GM12892 (cell line): Measurements from ENCODE around the gene MED13L.
A peak's percentile ranks its signal among the peaks of the same experiment; 100 is the strongest.

Experiments used
- DNase-seq: peaks from one replicate; pipeline ENCODE4 v3.0.0; 2011; ENCODE audit not compliant: insufficient read length
- FAIRE-seq: peaks from 2 replicates; lab custom pipeline; 2011; peaks lifted over from hg19 to GRCh38; lab: Jason Lieb, UNC
- POLR2A ChIP-seq: IDR thresholded peaks from 2 replicates; pipeline ENCODE4 v1.6.1; 2011; ENCODE audit warnings: low read depth, low read length, control low read depth
- POLR2AphosphoS5 ChIP-seq: IDR thresholded peaks from 2 replicates; pipeline ENCODE4 v1.6.1; 2011; ENCODE audit warnings: low read depth, low read length, control low read depth
- TAF1 ChIP-seq: IDR thresholded peaks from 2 replicates; pipeline ENCODE4 v1.6.1; 2011; ENCODE audit warnings: low read depth, mild to moderate bottlenecking, control low read depth, low read length, borderline replicate concordance

MED13L gene

DNA sequence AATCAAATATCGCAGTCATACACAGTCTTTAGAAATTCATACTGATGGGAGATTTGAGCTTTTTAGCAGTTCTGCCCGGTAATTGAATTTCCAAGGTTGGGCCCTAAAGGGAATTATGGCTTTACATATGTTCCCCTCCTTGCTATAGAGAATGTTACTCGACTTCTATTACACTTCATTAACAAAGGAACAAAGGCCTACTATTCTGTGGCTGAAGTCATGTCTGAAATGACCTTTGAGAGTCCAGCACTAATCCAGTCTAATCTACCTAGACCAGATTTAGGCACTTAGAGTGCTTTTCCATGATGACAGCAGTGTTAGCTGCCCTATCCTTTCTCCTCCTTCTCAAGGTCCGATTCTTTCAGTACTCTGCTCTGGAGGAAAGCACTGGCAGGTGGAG lies 305.3 kb downstream of the MED13L start:
- TF ChIP-seq TAF1: no peak
- TF ChIP-seq POLR2A: no peak
- TF ChIP-seq POLR2AphosphoS5: no peak
- FAIRE-seq: no peak
- DNase-seq: no peak

DNA sequence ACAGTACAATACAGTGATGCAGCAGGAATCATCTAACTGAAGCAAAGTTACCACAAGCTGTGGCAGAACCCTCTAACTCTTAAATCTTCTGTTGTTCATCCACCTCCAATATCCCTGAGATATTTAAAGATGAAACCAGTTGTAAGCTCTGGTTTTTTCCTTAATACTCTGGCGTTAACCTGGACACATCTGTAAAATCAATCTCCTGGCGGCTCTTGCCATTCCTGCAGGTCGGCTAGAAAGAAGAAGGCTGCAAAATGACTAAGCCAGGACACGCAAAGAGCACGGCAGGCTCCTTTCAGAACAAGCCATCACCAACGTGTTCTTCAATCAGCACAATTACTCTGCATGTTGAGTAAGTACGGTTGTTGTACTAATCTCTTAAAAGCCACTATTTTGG lies 309.3 kb downstream of the MED13L start:
- no peak for DNase-seq
- FAIRE-seq: no peak
- TF ChIP-seq POLR2AphosphoS5 (no peak), POLR2A (no peak), TAF1 (no peak)

DNA sequence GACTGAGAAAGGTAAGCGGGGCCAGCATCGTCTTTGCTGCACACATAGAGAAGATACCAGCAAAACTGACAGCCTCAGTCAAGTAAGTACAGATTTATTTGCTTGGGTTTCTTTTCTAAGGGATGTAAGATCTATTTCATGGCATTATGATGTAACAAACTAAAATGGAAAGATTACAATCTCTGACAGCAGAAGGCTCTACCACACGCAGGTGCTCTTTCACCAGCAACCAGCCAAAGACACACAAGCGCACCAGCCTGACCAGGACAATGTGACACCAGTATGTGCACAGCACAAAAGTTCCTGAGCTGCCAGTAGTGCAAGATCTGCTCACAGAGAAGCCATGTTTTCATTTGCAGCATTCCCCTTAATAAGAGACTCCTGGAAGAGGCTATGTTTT lies 311.1 kb downstream of the MED13L start:
- DNase-seq (no peak), FAIRE-seq (no peak)
- TF ChIP-seq POLR2A: no peak

DNA sequence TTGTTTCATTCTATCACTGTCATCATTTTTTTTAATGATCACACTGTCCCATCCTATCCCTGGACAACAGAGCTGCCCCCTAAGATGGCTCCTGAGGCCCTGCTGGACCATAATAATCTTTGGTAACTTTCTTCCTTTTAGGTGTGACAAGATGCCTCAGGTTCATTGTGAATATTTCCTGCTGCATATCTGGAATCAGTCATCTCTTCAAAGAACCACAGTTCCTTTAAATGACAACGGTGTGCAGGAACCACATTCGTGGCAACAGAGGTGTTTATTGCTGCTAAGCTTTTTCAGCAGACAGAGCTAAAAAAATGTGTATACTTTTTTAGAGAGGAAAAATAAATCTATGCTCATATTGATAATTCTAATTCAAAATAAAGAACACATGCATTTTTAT lies 312.9 kb downstream of the MED13L start:
- DNase-seq: no peak
- TF ChIP-seq POLR2AphosphoS5 (no peak), POLR2A (no peak), TAF1 (no peak)
- no peak for FAIRE-seq

DNA sequence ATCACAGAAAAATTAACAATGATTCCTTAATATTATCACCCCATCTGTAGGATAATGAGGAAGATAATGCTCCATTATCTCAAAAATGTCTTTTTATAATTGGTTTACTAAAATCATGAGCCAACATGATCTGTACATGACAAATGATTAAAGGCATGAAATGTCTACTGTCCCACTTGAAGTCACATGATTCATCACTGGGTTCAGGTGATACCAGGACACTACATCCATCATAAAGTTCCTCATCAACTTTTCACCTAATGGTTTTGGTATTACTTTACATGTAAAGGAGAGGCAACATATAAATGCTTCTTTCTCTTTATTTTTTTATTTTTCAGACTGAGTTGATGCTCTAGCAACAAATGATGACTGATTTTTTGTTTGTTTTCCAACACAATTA lies 313.3 kb downstream of the MED13L start:
- FAIRE-seq: no peak
- no peak for DNase-seq
- TF ChIP-seq TAF1 (no peak), POLR2AphosphoS5 (no peak), POLR2A (no peak)

DNA sequence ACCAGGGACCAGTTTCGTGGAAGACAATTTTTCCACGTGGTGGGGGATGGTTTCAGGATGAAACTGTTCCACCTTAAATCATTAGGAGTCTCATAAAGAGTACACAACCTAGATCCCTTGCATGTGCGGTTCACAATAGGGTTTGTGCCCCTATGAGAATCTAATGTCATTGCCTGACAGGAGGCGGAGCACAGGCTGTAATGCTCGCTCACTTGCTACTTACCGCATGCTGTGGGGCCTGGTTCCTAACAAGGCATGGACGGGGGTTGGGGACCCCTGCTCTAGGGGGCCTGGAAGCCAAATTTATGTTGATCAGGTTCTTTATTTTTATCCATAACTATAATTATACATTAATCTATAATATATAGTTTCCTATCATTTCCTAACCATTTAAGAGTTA lies 315.3 kb downstream of the MED13L start:
- no peak for FAIRE-seq
- TF ChIP-seq POLR2A: no peak
- no peak for TF ChIP-seq POLR2AphosphoS5
- no peak for TF ChIP-seq TAF1

DNA sequence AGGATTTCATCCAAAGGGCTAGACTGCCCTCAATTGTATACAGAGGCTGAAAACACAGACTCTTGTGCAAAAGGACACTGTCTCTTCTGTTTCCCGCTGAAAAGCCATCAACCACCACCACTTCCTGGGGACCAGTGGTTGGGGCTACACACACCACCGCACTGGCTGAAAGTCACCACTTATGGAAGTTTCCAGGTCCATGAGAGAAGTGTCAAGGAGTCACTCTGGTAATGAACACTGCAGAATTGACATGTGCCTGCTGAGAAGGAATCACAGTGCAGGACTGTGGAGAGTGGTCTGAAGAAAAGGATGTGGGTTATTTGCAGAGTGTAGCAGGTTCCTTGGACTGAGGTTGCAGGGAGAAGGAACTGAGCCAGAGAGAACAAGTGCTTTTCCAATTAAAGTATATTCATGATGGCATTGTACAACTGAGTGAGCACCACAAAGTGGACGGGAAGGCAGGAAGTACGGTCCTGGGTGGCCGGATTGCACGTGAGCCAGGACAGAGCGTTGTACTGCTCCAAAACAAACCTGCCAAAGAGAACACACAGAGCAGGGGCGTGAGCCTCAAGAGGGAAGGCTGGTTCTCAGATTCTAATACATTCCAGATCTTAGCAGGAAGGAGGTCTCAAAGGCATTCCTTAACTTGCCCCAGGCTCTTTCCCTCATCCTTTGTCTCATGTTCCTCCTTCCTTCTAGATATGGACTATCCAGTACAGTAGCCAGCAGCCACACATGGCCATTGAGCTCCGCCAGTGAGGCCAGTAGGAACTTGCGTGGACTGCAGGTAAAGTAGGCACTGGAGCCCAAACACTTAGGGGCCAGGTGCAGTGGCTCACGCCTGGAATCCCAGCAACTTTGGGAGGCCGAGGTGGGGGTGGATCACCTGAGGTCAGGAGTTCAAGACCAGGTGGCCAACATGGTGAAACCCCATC lies 316.4 kb downstream of the MED13L start:
- DNase-seq: no peak
- FAIRE-seq: no peak
- no peak for TF ChIP-seq POLR2A
- TF ChIP-seq TAF1: no peak
- no peak for TF ChIP-seq POLR2AphosphoS5

More for the DNA sequence above, 315.3 kb downstream of the MED13L start:
- DNase-seq: no peak

DNA sequence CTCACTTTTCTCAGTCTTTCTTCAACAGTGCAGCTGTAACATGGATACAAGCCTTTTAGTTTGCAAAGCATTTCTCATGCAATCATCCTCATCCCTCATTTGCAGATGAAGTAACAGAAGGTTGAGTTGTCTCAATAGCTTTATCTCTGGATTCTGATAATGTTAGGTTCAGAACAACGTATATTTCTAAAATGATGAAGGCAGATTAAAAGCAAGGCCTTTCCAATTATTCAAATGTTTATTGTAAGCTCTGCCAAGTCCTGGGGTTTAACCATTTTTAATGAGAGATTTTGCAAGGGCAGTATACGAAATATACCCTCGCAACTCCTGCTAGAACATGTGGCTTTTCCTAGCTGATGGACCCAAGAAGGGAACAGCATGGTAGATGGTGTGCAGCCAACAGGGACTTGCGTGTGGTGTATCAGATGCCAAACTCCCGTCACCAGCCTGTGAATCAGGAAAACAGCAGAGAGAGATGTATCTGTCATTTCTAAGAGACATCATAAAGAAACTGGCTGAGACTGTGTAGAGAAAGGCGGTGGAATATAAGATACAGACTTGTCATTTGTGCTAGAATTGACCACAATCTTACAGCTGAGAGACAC lies 319.7 kb downstream of the MED13L start:
- DNase-seq: no peak
- TF ChIP-seq POLR2AphosphoS5: no peak
- TF ChIP-seq TAF1: no peak
- no peak for TF ChIP-seq POLR2A
- FAIRE-seq: no peak

DNA sequence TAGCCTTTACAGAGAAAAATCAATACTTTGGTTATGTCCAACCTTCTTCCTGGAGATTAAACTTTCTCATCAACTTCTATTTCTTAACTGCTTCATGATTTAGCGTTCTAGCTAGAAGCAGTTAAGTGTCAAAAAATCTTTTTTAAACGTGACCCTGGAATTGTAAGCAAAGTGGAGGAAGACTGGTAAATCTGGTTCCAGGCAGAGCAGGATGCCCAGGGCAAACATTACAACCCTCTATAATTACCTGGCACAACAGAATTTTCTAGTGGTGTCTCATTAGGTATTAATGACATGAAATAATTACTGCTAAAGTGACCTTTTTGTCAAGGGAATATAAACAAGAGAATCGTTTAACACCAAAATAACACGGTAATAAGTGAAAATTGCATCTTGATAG lies 320.8 kb downstream of the MED13L start:
- DNase-seq (no peak), FAIRE-seq (no peak)
- TF ChIP-seq POLR2A: no peak
- no peak for TF ChIP-seq TAF1
- TF ChIP-seq POLR2AphosphoS5: no peak

DNA sequence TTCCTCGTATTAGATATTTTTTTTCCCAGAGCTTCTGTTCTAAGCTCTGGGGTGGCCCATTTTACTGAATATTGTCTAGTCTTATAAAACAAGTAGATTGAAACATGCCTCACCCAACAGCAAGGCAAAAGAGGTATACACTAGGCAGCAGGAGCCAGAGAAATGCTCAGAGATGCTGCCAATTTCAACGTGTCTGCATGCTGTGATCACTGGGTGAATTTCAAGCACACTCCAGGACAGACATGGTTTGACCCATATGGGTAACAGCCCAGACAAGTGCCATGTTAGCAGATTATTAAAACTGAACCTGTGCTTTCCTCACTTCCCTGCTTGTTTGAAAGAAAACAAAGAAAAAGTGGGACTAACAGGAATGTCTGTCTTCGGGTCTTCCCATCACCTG lies 321.3 kb downstream of the MED13L start:
- TF ChIP-seq TAF1 (no peak), POLR2AphosphoS5 (no peak), POLR2A (no peak)
- DNase-seq (no peak), FAIRE-seq (no peak)

DNA sequence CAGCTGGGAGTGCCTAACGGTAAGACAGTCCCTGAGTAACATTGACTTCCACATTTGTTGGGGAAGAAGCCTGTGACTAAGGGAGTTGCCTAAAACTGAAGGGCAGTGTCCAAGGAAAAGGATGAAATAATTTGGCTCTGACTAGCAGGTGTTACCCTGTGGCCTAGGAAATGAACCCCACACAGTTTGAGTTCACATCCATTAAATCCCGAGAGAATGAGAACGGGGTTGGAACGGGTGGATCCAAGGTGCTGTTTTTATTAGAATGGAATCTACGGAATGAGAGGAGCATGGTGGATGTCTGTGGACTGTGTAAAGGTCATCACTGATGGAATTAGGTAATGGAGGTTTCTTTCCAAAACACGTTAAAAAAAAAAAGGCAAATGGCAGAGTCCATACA lies 324.0 kb downstream of the MED13L start:
- no peak for DNase-seq
- FAIRE-seq: no peak
- TF ChIP-seq POLR2AphosphoS5 (no peak), TAF1 (no peak), POLR2A (no peak)

DNA sequence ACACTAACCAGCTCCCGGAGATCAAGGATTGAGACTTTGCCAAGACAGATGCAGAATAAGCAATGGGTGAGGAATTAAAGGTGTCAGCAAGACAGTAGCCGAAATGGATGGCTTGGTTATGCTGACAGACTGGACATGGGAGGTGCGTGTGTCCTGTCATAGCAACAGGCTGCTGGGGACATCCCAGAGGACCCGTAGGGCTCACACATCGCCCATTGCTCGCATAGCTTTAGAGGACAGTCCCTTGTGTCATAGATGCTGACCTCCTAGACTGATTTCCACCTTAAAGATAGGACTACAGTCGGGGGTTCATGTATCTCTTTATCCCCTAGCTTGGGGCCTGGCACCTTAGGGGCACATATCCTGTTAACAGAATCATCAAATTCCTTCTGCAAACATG lies 324.5 kb downstream of the MED13L start:
- FAIRE-seq (no peak), DNase-seq (no peak)
- TF ChIP-seq TAF1 (no peak), POLR2A (no peak; the same call in 1 of the 2 replicates), POLR2AphosphoS5 (0 out of 2 replicates have a peak, but pooled peaks have one; percentile 36)

DNA sequence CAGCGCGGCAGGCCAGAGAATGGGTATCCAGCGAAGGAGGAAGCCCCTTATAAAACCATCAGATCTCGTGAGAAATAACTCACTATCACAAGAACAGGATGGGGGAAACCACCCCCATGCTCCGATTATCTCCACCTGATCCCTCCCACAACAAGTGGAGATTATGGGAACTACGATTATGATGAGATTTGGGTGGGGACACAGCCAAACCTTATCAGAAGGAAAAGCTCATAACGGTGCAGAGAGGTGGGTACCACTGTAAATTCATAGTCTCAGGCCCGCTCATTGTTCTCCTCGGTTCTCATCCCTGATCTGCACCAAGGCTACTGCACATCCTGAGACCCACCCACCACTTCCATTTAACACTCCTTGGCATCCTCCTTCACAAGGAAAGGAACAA lies 326.5 kb downstream of the MED13L start:
- FAIRE-seq (no peak), DNase-seq (no peak)
- TF ChIP-seq POLR2AphosphoS5 (peak; percentile 54; the same call in 1 of the 2 replicates), POLR2A (0 out of 2 replicates have a peak, but pooled peaks have one; percentile 33), TAF1 (no peak)
